Psoas muscle (tissue), 8 donors: ENCODE data around the gene ADA. TPM values are rescaled to one million over a fixed set of nuclear protein-coding genes. Genes with fewer than 3 reads are reported as not detected.
A peak's percentile ranks its signal among the peaks of the same experiment; 100 is the strongest.

Experiments used
- ATAC-seq, 4 donors: fragments of 200-7000 bp; cut with Tn5 transposase; one replicate each; pipeline ENCODE4 v1.9.1; 2020; ENCODE audit warnings: moderate library complexity in 3 of 4, mild to moderate bottlenecking in 2 of 4
- DNase-seq, 2 donors: peaks; one replicate each; pipeline ENCODE4 v3.0.0-alpha.2; 2020
- H3K27ac ChIP-seq: fragments of 200-600 bp; one replicate; pipeline ENCODE4 v1.8.0; 2022
- H3K27me3 ChIP-seq, 3 donors: fragments of 200-600 bp in 1 of 3; one replicate each; pipeline versions ENCODE4 v1.6.1 to v1.8.0; 2013 to 2022; ENCODE audit warnings: low read length in 2 of 3, mild to moderate bottlenecking in 2 of 3, moderate library complexity in 1 of 3; ENCODE audit not compliant: insufficient read depth in 3 of 3
- H3K36me3 ChIP-seq, 2 donors: fragments of 200-600 bp in 1 of 2; one replicate each; pipeline versions ENCODE4 v1.6.1 to v1.8.0; 2013 to 2022; ENCODE audit warnings: low read depth in 1 of 2, mild to moderate bottlenecking in 1 of 2, moderate library complexity in 1 of 2; ENCODE audit not compliant: insufficient read depth in 1 of 2
- H3K4me1 ChIP-seq: fragments of 200-600 bp; one replicate; pipeline ENCODE4 v1.8.0; 2022
- H3K4me3 ChIP-seq: fragments of 200-600 bp; one replicate; pipeline ENCODE4 v1.8.0; 2022; ENCODE audit warnings: mild to moderate bottlenecking
- H3K9me3 ChIP-seq: fragments of 200-600 bp; one replicate; pipeline ENCODE4 v1.8.0; 2022
- CTCF ChIP-seq: fragments of 200-600 bp; IDR thresholded peaks from one replicate; pipeline ENCODE4 v1.8.0; 2022; ENCODE audit warnings: antibody characterized with exemption
- WGBS, 3 donors: extraction: QIAGEN DNeasy Blood & Tissue Kit; methylation state at CpG; one replicate each; pipeline versions ENCODE4 v1.1.6 to v1.1.7; 2013; 5-methylcytosine and 5-hydroxymethylcytosine counted together
- intact Hi-C, 2 donors: fragments of 100-400 bp; cut with DNase I; formaldehyde crosslinking; loops; one replicate each; pipeline versions ENCODE4 v1.11.0 to v1.14.2; 2022
- polyA plus RNA-seq, 3 donors: library from polyadenylated mRNA; stranded (reverse); fragments of 200-250 nt; gene quantifications; one replicate each; pipeline ENCODE4 v1.2.3, GENCODE V29; 2013
- total RNA-seq, 4 donors: library from RNA; stranded (reverse); fragmentation: NEBNext Ultra II Directional in 2 of 4; extraction: Animal tissue kit (Norgen Biotek cat#: 25700) in 2 of 4; gene quantifications; one replicate each; pipeline versions ENCODE4 v1.2.1 to v1.2.4, GENCODE V29; 2021 to 2023
- donor health status: healthy with polysubstance abuse.
- donor health status: DM: no; HTN: no; CAD: no; lungs with moderate emphysema.
- donor health status: Bipolar disorder and iron deficiency.
- donor health status: healthy.
- donor health status: DM: yes; HTN: yes; CAD: no.
- donor health status: DM: no; HTN: no; CAD: no.
- donor health status: DM: no; HTN: no; CAD: no.
- donor health status: DM: yes; HTN: yes; CAD: no.

The ADA gene
- total and polyA plus RNA-seq, 7 donors = 3.3 to 5.8 (median 4.2) TPM

DNA sequence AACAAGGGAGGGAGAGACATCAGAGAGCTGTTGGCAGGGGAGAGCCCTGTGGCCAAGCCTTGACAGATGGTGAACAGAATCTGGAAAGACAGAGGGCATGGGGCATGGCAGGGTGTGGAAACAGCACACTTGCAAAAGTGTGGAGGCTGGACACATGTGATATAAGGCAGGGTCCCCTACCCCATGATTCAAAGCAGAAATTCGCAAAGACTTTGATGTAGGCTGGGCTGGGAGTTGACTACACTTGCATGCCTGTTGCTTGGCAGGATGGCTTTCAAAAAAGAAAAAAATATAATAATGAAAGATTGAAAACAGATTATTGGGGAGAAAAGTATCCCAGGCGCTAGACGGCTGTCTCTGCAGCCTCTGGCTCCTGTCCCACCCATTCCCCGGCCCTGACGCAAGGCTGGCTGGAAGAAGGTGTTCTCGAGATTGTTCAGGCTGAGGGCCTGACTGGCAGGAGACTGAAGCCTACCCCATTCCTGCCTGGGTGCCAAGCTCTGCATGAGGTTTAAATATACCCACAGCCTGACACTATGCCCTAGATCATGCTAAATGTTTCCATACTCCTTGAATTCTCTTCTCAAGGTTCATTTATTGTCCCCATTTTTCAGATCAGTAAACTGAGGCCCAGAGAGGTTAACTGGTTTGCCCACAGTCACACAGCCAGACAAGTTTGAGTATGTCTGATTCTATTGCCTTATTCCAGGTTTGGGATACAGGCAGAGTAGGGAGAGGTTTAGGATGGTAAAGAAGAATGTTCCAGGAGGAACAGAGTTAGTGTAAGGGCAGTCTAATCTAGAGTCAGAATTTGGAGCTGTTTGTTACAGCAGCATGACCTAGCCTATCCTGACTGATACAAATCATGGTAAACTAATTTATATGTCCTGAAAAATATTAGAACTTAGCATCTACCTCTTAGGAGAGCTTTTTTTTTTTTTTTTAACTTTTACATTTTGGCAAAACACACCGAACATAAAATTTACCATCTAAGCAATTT, 40.2 kb upstream of the ADA start:
- no peaks in the 10 kb centered on the region for H3K36me3 ChIP-seq
- peak; percentile 80 to 88 for DNase-seq
- peaks cover 30% of the 10 kb centered on the region for H3K4me1 ChIP-seq
- 30 to 45% (median 41%) methylated on average over 7 of the region's 7 CpGs for WGBS, 3 donors
- intact Hi-C loops = no loop called here
- ATAC-seq = peak; percentile 68 to 84 (median 80)
- H3K9me3 ChIP-seq = no peaks in the 10 kb centered on the region
- H3K4me3 ChIP-seq = no peak overlapping the region
- peak overlapping the region; percentile 67 for H3K27ac ChIP-seq
- H3K27me3 ChIP-seq = no peaks in the 10 kb centered on the region
- no peak for TF ChIP-seq CTCF

DNA sequence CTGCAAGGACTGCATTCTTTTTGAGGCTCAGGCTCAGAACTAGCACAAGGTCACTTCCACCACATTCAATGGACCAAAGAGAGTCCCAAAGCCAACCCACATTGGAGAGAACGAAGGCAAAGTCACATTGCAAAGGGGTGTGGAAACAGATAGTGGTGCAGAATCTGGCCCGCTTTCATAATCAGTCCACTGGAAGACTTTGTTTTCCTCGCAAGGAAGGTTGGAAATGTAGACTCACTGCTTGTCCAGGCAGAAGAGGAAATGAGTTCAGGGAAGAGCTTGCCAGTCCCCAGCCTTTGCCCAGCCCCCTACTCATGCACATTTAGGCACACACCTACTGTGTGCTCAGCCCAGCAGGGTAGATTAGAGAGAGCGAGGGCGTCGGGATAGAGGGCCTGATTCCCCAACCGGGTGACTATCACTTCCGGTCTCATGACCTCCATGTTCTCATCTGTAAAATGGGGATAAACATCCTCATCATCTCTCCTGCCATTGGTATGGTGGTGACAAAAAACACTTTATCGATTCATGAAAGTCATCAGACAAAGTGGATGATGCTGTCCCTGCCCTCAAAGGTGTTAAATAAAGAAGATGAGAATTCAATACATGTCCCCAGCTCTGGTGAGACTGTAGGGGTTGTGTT, 39.4 kb upstream of the ADA start:
- WGBS, 3 donors = 68 to 76% (median 76%) methylated on average over 9 of the region's 9 CpGs
- Histone ChIP-seq H3K27me3 (no peaks in the 10 kb centered on the region), H3K9me3 (no peaks in the 10 kb centered on the region), H3K4me1 (peaks cover 30% of the 10 kb centered on the region), H3K27ac (peak overlapping the region; percentile 67), H3K4me3 (no peak overlapping the region), H3K36me3 (no peaks in the 10 kb centered on the region)
- no peak for TF ChIP-seq CTCF
- ATAC-seq (peak in 1 of 4 donors; percentile 37), DNase-seq (no peak)
- intact Hi-C loops = no loop called here

DNA sequence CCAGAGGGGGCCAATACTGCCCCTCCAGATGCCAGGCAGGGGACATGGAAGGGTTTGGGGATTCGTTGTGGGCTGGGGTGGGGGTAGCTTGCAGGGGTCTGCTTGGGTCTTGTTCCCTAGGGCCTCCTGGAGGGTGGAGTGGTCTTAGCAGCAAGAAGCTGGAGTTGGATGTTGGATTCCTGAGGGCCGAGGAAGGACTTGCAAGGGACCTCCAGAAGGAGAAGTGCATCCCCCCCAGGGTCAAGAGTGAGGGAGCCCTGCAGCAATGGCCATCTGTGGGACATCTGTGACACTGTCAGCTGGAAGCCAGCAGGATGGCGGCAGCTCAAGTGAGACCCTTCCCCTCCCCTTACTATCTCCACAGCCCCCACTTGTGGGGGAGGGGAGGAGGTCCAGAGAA, 38.3 kb upstream of the ADA start:
- DNase-seq (no peak), ATAC-seq (no peak)
- intact Hi-C loops = loop anchor here in 1 of 2 donors (10.0 kb wide), 1 partner anchor 475 kb away; the partner anchor contains the start of gene OSER1
- Histone ChIP-seq H3K4me1 (peaks cover 37% of the 10 kb centered on the region), H3K27ac (no peak overlapping the region), H3K4me3 (no peak overlapping the region), H3K27me3 (no peaks in the 10 kb centered on the region), H3K36me3 (no peaks in the 10 kb centered on the region), H3K9me3 (no peaks in the 10 kb centered on the region)
- TF ChIP-seq CTCF = no peak
- WGBS, 3 donors = 76 to 86% (median 86%) methylated on average over 2 to 3 of the region's 3 CpGs

DNA sequence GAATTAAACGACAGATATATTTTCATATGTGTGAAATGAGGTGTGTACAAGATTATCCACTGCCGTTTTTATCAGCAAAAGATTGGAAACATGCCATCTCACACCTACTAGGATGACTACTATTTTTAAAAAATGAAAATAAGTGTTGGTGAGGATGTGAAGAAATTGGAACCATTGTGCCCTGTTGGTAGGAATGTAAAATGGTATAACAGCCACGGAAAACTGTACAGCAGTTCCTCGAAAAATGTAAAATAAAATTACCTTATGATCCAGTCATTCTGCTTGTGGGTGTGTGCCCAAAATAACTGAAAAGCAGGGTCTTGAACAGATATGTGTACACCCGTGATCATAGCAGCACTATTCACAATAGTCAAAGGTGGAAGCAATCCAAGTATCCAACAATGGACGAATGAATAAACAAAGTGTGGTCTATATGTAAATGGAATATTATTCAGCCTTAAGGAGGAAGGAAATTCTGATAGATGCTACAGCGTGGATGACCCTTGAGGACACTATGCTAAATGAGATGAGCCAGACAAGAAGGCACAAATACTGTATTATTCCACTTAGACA, 36.6 kb upstream of the ADA start:
- no peak for TF ChIP-seq CTCF
- no peak overlapping the region for H3K4me3 ChIP-seq
- intact Hi-C loops = loop anchor here in 1 of 2 donors (10.0 kb wide), 1 partner anchor 473 kb away; the partner anchor contains the start of gene OSER1
- no peaks in the 10 kb centered on the region for H3K27me3 ChIP-seq
- no peak overlapping the region for H3K27ac ChIP-seq
- no peaks in the 10 kb centered on the region for H3K36me3 ChIP-seq
- no peak for DNase-seq
- 48 to 55% (median 54%) methylated on average over 7 of the region's 7 CpGs for WGBS, 3 donors
- no peak for ATAC-seq
- peaks cover 31% of the 10 kb centered on the region for H3K4me1 ChIP-seq
- H3K9me3 ChIP-seq = no peaks in the 10 kb centered on the region
